T-helper 2 cell (primary cell): ENCODE data around the gene VGLL3.

Experiments
- DNase-seq, 5 experiments: peaks; one replicate each; pipeline versions ENCODE4 v3.0.0 to v3.0.0-alpha.2; 2012 to 2022

Gene VGLL3

DNA sequence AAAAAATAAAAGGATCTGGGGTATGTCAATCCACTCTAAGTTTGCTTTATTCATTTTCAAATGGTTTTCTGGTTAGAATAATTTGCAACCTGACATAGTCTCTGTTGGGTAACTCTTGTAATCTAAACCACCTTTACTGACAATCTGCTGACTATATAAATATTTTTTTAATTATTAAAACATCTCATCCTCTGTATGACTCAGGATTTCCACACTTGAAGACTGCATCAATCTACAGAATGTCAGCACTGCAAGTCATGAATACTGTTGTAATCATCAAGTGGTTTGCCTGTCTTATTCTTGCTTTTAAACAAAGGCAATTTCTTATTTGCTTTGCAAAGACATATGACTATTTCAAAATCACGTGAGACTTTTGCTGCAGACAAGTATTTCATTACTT is 42.1 kb downstream of the VGLL3 start:
- no peak for DNase-seq

DNA sequence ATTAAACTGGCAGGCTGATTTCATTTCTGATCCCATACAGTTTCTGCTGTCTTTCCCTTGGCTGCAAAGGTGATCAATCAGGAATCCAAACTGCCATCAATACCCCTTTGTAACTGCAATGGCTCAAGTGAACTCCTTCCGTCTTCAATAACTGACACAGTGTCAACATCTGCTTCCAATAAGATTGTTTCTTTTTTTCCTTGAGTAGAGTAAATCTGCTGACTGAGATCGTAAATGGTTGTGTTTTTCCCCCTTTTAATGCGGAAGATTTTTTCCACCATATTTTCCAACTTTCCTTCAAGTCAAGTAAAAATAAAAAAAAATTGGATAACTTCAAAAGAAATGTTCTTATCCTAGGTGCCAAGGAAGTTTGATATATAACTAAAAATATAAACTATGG is 48.7 kb downstream of the VGLL3 start:
- DNase-seq = no peak

DNA sequence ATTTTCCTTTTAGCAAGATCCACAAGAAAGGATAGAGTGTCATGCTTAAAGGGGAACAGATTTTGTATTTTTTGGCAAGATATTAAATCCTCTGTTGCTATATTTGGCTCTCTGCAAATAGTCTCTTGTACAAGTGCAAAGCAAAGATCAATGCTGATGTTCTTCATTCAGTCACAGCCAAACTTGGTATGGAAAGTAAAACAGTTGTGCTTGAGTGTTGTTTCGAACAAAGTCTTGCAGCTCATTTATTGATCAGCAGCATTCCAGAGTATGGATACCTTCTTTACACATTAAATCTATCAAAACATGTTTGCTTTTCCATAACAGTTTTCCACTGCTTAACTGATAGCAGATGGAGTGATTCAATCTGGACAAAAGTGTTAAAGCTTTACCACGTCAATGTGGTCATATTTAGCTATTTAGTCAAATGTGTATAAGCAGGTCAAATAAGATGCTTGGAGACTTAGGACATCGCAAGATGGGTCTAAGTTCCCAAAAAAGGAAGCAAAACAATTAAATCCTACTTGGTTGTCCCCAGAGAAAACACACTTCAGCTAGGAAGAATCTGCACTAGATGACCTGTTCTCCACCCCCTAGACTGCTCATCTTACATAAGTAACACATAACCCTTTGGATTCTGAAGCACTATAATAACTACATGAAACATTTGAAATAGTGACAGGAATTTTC is 52.4 kb downstream of the VGLL3 start:
- no peak for DNase-seq

DNA sequence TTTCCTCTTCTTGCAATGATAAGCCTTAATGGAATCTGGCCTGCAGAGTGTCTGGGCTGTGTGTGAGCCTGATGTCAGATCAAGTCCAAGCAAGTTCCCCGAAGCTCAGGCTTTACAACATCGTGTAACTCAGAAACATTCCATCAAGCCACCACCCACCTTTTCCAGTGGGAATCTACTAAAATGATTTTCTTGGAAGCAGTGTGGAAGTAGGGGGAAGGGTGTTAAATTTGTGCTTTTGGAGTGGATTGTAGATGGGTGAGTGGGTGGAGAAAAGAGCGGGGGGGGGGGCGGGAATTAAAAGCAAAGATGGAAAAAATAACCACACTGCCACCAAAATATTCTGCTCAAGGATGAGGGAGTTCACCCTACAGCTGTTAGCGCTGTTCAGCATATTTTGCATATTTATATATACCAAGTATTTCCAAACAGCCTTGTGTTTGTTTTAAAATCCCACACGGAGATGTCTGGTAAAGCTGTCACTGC is 53.6 kb downstream of the VGLL3 start:
- no peak for DNase-seq

DNA sequence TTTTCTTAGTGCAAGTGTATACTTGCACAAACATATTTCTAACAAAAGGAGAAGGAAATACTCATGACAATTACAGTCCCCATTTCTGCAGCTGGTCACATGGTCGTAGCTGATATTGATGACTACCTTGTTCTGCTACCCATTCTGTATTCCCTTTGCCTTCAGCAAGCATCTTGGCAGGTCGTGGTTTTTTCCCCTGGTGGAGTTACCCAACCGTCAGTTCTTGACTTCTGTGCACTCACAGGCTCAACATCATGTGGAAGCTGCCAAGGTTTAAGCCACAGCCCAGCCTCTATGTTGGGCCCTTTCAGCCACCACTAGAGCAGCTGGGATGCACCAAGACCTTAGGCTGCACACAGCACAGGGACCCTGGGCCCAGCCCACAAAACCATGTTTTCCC is 56.1 kb downstream of the VGLL3 start:
- no peak for DNase-seq

DNA sequence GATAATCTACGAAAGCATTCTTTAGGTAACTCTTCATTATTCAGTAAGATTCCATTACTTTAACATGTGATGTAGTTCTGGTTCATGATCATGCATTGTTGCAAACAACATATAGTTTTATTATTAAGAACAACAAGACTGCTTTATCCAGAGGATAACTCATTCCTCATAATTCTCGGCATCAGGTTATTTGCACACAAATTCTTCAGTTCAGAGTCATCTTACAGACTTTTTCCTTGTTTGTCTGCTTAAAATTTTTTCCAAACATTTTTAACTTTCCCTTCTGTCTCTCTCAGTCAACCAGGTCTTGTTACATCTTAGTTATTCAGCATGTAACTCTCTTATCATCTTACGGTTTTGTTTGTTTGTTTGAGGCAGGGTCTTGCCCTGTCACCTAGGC is 60.1 kb downstream of the VGLL3 start:
- no peak for DNase-seq

DNA sequence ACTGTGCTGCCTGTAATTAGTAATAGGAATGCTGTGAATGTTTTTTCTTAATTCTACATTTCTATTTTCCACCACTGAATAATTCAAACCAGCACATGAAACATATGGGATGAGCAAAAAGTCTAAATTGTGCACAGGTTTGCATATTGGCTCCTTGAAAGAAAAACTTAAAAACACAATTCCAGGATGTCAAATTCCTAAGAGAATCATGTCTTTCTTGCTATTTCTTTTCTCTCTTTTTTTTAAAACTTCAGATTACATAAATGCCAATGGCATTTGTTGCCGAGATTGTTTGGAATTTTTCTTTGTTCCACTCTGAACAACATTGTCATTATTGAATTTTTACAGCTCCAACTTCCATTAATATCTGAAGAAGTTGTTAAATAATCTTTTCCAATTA is 60.8 kb downstream of the VGLL3 start:
- DNase-seq = no peak

DNA sequence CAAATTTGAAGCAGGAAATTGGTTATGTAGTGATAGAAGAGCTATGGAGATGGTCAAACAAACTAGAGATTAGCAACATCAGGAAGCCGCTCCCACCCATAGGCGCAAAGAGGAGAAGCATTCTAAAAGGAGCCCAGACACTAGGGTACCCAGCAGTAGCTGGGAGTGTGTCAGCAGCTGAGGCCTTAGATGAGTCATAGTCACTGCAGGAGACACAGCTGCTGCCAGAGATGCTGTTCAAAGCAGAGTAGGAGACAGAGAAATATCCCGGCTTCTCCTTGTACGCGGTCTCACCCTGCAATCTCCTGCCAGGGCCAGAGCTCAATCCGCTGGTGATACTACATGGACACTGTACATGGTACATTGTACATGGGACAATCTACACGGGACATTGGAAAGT is 61.9 kb downstream of the VGLL3 start:
- DNase-seq = no peak

DNA sequence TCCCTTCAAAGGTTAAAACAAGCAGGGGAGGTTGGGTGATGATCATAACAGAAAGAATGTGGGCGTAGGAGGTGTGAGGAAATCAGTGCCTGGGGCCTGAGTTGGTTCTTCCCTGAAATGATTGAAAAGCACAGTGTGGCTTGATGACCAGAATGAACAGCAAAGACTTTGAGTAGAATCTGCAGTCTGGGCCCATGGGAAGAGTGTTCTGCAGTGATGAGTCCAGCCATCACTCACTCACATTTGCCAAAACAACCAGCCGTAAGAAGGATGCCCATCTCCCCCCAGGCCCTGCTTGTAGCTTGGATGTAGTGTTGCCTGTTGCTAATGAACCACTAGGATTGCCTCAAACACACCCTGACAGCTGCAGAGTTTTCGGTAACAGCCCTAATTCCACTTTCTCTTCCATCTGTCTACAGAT is 67.9 kb downstream of the VGLL3 start:
- DNase-seq = no peak

DNA sequence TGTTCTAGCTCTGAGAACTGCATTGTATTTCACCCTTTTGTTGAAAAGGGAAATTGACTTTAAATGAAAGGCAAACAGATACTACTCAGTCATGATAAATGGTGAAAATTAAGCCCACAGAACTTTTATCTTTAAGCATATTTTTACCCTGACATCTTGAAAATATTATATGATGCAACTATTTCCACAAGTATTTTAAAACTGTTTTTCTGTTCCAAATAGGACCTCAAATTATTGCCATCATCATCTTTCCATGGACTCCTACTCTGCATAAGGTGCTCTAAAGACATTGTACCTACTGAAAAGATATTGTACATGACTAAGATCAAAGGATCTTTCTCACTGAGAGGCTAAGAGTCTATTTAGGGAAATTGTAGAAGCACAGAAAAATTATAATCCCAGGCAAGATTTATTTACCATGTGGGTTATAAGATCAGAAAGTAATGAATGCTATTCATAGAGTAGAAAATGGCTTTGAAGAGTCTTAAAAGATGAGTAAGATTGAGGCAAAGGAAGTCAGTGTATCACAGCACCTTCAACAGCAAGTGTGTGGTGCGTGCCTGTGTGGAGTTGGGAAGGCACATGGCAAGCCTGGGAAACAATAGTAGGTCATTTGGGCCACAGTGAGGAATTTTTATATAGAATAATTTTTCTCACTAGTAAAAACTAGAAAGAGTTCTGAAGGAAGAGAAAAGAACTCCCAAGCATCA is 68.8 kb downstream of the VGLL3 start:
- DNase-seq = no peak

DNA sequence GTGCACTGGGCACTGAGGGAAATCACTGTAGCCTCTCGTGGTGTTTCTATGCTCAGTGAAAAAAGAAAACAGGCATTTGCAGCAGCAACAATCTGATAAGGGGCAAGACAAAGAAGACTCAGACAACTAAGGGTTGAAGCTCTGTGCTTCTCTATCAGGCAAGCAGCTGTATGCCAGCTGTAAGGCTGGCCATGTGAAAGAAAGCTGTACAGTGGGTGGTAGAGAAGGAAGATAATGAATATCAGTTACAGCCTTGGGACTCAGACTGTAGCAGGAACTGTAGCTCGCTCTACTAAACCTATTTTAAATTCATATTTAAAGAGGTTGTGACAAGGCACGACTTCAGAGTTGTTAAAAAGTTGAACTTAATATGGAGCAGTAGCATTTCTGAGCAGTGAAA is 76.3 kb downstream of the VGLL3 start:
- DNase-seq = no peak

DNA sequence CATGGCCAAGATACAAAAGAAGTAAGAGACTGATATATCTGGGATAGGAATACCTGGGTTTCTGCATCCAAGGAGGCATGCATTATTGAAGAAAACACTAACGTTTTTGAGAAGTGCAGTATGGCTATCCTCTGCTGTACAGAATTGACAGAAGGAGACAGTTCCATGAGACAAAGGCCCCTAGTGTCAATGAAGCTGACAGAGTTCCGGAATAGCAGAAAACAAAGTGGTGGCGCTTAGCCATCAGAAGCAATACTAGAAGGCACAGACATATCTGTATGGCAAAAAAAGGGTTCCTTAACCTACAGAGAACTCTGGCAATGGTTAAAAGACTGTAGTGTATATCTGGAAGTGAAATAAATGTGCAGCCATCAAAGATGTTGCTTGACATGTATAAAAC is 77.8 kb downstream of the VGLL3 start:
- no peak for DNase-seq

DNA sequence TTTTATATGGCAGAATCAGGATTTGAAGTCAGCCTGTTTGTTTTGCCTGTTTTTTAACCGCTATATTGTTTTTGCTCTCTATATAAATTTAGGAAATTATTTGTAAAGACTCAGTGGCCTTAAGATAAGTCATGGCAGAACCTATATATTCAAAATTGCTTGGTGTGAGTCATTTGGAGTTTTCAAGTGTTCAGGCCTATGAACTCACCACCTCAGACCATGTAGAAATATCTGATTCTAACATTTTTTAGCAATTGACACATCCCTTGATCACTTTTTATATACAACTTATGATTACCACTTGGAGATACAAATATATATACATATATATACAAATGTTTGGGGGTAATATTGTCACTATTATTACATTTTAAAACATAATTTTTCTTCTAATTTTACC is 95.7 kb downstream of the VGLL3 start:
- DNase-seq = no peak

DNA sequence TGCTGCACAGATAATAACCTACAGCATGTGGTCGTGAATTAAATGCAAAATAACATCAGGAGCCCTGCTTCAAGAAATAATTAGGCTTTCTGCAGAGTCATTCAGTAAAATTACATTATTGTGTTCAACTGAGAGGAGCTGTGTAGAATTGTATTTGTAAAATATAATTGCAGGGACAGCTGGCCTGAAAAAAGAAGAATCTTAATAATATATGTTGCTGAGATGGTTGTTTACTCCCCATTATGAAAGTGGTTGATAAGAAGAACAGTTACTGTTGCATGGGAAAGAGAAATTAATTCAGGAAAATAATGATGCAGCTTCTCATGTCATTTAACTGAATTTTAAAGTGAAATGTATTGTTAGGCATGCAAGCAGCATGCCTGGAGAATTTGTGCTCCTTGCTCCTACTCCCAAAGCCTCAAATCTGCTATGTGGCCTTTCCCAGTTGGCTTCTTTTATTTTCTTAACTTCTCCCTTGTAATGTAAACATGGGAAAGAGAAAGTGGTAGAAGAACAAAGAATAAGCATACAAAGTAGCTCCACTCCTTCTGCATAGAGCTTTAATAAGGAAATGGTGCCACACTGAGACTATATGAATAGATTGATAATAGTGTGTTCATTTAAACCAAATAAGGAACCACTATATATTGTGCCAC is 100.1 kb downstream of the VGLL3 start:
- DNase-seq = no peak
